H1 (cell line): ENCODE measurements around the gene ZNF619. TPM values are rescaled to one million over a fixed set of nuclear protein-coding genes. Genes with fewer than 3 reads are reported as not detected.

ENCODE experiments used
- CTCF ChIA-PET: fragments of 300-600 bp; sonication (Branson Sonifier 250); formaldehyde crosslinking; loops from one replicate; lab custom pipeline; 2021; ENCODE audit not compliant: partially characterized antibody; lab: Charles Lee
- POLR2A ChIA-PET: fragments of 300-600 bp; sonication (Branson Sonifier 250); formaldehyde crosslinking; loops from one replicate; lab custom pipeline; 2021; ENCODE audit warnings: inconsistent platforms; ENCODE audit not compliant: partially characterized antibody; lab: Charles Lee
- DNase-seq, 2 experiments: peaks; one replicate each; pipeline versions ENCODE4 v3.0.0 to v3.0.0-alpha.2; 2010 to 2022; ENCODE audit warnings: low spot score in 2 of 2, low read depth in 1 of 2, mixed read lengths in 1 of 2
- FAIRE-seq: peaks from 2 replicates; lab custom pipeline; 2011; peaks lifted over from hg19 to GRCh38; lab: Jason Lieb, UNC
- H2AFZ ChIP-seq: 2 replicates; pipeline ENCODE4 v1.8.1; 2012; ENCODE audit warnings: low read length, inconsistent platforms
- H2AK5ac ChIP-seq: 2 replicates; pipeline ENCODE4 v1.6.1; 2013; ENCODE audit warnings: low read depth, low read length
- H2BK120ac ChIP-seq: replicated peaks from 2 replicates; pipeline ENCODE3; 2013; ENCODE audit warnings: low read depth, low read length, inconsistent platforms
- H2BK12ac ChIP-seq: 2 replicates; pipeline ENCODE4 v1.6.1; 2013; ENCODE audit warnings: low read depth, low read length
- H2BK15ac ChIP-seq: 2 replicates; pipeline ENCODE4 v1.6.1; 2013; ENCODE audit warnings: low read length
- H2BK20ac ChIP-seq: 2 replicates; pipeline ENCODE4 v1.6.1; 2013; ENCODE audit warnings: low read length
- H2BK5ac ChIP-seq: 2 replicates; pipeline ENCODE4 v1.6.1; 2013; ENCODE audit warnings: low read depth, low read length
- H3K14ac ChIP-seq: 2 replicates; pipeline ENCODE4 v1.6.1; 2013; ENCODE audit warnings: inconsistent platforms; ENCODE audit not compliant: insufficient read length
- H3K18ac ChIP-seq: 2 replicates; pipeline ENCODE4 v1.6.1; 2013; ENCODE audit warnings: low read length; ENCODE audit errors: extremely low read depth
- H3K23ac ChIP-seq: 2 replicates; pipeline ENCODE4 v1.6.1; 2013; ENCODE audit warnings: inconsistent platforms; ENCODE audit not compliant: insufficient read length
- H3K23me2 ChIP-seq: 2 replicates; pipeline ENCODE4 v1.6.1; 2013; ENCODE audit warnings: low read depth, low read length
- H3K27ac ChIP-seq: 2 replicates; pipeline ENCODE4 v1.6.1; 2011; ENCODE audit warnings: low read depth, low read length, inconsistent platforms
- H3K27me3 ChIP-seq, 4 experiments: replicated peaks in 1 of 4; 1 replicate in 1 of 4; 2 replicates in 3 of 4; pipeline versions ENCODE4 v1.6.1 to v1.8.1; 2011 to 2013; ENCODE audit warnings: low read length in 3 of 4, mild to moderate bottlenecking in 3 of 4, inconsistent platforms in 2 of 4, mixed read lengths in 2 of 4, moderate library complexity in 1 of 4; ENCODE audit not compliant: control insufficient read depth in 3 of 4, insufficient read depth in 3 of 4; ENCODE audit errors: extremely low read depth in 1 of 4
- H3K36me3 ChIP-seq, 4 experiments: 2 replicates each; pipeline versions ENCODE4 v1.6.1 to v1.8.1; 2011 to 2013; ENCODE audit warnings: mild to moderate bottlenecking in 4 of 4, low read length in 3 of 4, moderate library complexity in 2 of 4, control low read depth in 1 of 4, inconsistent platforms in 1 of 4; ENCODE audit not compliant: insufficient read depth in 4 of 4, control insufficient read depth in 2 of 4
- H3K4ac ChIP-seq: replicated peaks from 2 replicates; pipeline ENCODE3; 2013; ENCODE audit warnings: low read length, low read depth, mixed read lengths, inconsistent platforms; ENCODE audit not compliant: insufficient read length
- H3K4me1 ChIP-seq, 4 experiments: replicated peaks in 1 of 4; 1 replicate in 1 of 4; 2 replicates in 3 of 4; pipeline versions ENCODE4 v1.6.1 to v1.8.1; 2011 to 2013; ENCODE audit warnings: low read length in 3 of 4, inconsistent platforms in 2 of 4, mixed read lengths in 1 of 4; ENCODE audit not compliant: insufficient read depth in 4 of 4, control insufficient read depth in 3 of 4
- H3K4me2 ChIP-seq, 2 experiments: 2 replicates each; pipeline versions ENCODE4 v1.6.1 to v1.8.1; 2011 to 2013; ENCODE audit warnings: low read depth in 2 of 2, low read length in 2 of 2, control low read depth in 1 of 2, inconsistent platforms in 1 of 2, mild to moderate bottlenecking in 1 of 2; ENCODE audit not compliant: insufficient read depth in 1 of 2
- H3K4me3 ChIP-seq, 4 experiments: fragments of 200-600, 300-600 bp in 1 of 4; sonication (generic), shearing (Covaris generic), sonication (Bioruptor Twin) in 1 of 4; 2 replicates each; pipeline versions ENCODE4 v1.5.1 to v1.8.1; 2011 to 2016; ENCODE audit warnings: low read length in 4 of 4, low read depth in 3 of 4, control low read depth in 2 of 4, inconsistent platforms in 2 of 4, mild to moderate bottlenecking in 2 of 4, mixed read lengths in 1 of 4, moderate library complexity in 1 of 4; ENCODE audit not compliant: insufficient read depth in 2 of 4; ENCODE audit errors: extremely low read depth in 1 of 4
- H3K56ac ChIP-seq: replicated peaks from 2 replicates; pipeline ENCODE3; 2013; ENCODE audit warnings: low read depth, mild to moderate bottlenecking, mixed read lengths, low read length, inconsistent platforms; ENCODE audit not compliant: insufficient read length
- H3K79me1 ChIP-seq: 2 replicates; pipeline ENCODE4 v1.6.1; 2013; ENCODE audit warnings: low read depth, low read length, control low read depth
- H3K79me2 ChIP-seq, 2 experiments: 2 replicates each; pipeline versions ENCODE4 v1.6.1 to v1.8.1; 2012 to 2013; ENCODE audit warnings: low read length in 2 of 2, mild to moderate bottlenecking in 2 of 2, inconsistent platforms in 1 of 2; ENCODE audit not compliant: insufficient read depth in 2 of 2, control insufficient read depth in 1 of 2
- H3K9ac ChIP-seq, 4 experiments: replicated peaks in 1 of 4; 1 replicate in 1 of 4; 2 replicates in 3 of 4; pipeline versions ENCODE4 v1.6.1 to v1.8.1; 2011 to 2013; ENCODE audit warnings: low read depth in 3 of 4, low read length in 3 of 4, control low read depth in 2 of 4, mild to moderate bottlenecking in 2 of 4, moderate library complexity in 2 of 4, inconsistent platforms in 1 of 4; ENCODE audit errors: extremely low read depth in 1 of 4
- H3K9me3 ChIP-seq, 2 experiments: 2 replicates each; pipeline versions ENCODE4 v1.6.1 to v1.8.1; 2012 to 2013; ENCODE audit warnings: mild to moderate bottlenecking in 2 of 2, moderate library complexity in 2 of 2, control low read depth in 1 of 2, inconsistent platforms in 1 of 2, low read depth in 1 of 2, low read length in 1 of 2, mixed read lengths in 1 of 2; ENCODE audit not compliant: insufficient read depth in 2 of 2
- H4K20me1 ChIP-seq, 2 experiments: replicated peaks in 1 of 2; 2 replicates each; pipeline versions ENCODE3 to v1.8.1; 2011 to 2013; ENCODE audit warnings: inconsistent platforms in 2 of 2, low read length in 2 of 2, mild to moderate bottlenecking in 1 of 2; ENCODE audit not compliant: insufficient read depth in 2 of 2, control insufficient read depth in 1 of 2
- H4K5ac ChIP-seq: 2 replicates; pipeline ENCODE4 v1.6.1; 2013; ENCODE audit warnings: low read length, low read depth, mixed read lengths, inconsistent platforms; ENCODE audit not compliant: insufficient read length
- H4K8ac ChIP-seq: 2 replicates; pipeline ENCODE4 v1.8.0; 2013; ENCODE audit warnings: mild to moderate bottlenecking, moderate library complexity, low read length, inconsistent platforms; ENCODE audit not compliant: insufficient read depth; ENCODE audit errors: extremely low read depth
- H4K91ac ChIP-seq: replicated peaks from 2 replicates; pipeline ENCODE3; 2013; ENCODE audit warnings: low read length, mixed read lengths, inconsistent platforms; ENCODE audit not compliant: insufficient read length
- BACH1 ChIP-seq: IDR thresholded peaks from 2 replicates; pipeline ENCODE4 v1.6.1; 2012; ENCODE audit warnings: low read length, improper control_type of control experiment
- CEBPB ChIP-seq: IDR thresholded peaks from 2 replicates; pipeline ENCODE4 v1.6.1; 2012; ENCODE audit warnings: low read depth, low read length
- E2F6 ChIP-seq: IDR thresholded peaks from 2 replicates; pipeline ENCODE4 v1.6.1; 2012; ENCODE audit warnings: inconsistent platforms
- EP300 ChIP-seq, 2 experiments: IDR thresholded peaks; 1 replicate in 1 of 2; 2 replicates in 1 of 2; pipeline ENCODE4 v1.6.1; 2011 to 2012; ENCODE audit warnings: low read depth in 2 of 2, low read length in 2 of 2, mild to moderate bottlenecking in 2 of 2, borderline replicate concordance in 1 of 2, inconsistent platforms in 1 of 2, moderate library complexity in 1 of 2
- EZH2 ChIP-seq: fragments of 200-600 bp; sonication (generic); IDR thresholded peaks from 2 replicates; pipeline ENCODE4 v1.7.1; 2012; ENCODE audit warnings: low read depth, mild to moderate bottlenecking, moderate library complexity, low read length, inconsistent platforms; ENCODE audit not compliant: severe bottlenecking
- GTF2F1 ChIP-seq: IDR thresholded peaks from 2 replicates; pipeline ENCODE4 v1.6.1; 2012; ENCODE audit warnings: low read depth, low read length, improper control_type of control experiment, borderline replicate concordance
- KDM1A ChIP-seq: fragments of 200-600, 300-600 bp; sonication (generic); IDR thresholded peaks from 2 replicates; pipeline ENCODE4 v1.7.1; 2016; ENCODE audit warnings: mild to moderate bottlenecking, low read length, borderline replicate concordance
- KDM5A ChIP-seq: fragments of 200-600 bp; IDR thresholded peaks from 2 replicates; pipeline ENCODE4 v1.7.1; 2012; ENCODE audit warnings: mild to moderate bottlenecking, low read length, inconsistent platforms, mixed read lengths
- MAX ChIP-seq: IDR thresholded peaks from 2 replicates; pipeline ENCODE4 v1.6.1; 2012; ENCODE audit warnings: inconsistent platforms
- SP2 ChIP-seq: IDR thresholded peaks from 2 replicates; pipeline ENCODE4 v1.6.1; 2012; ENCODE audit warnings: mild to moderate bottlenecking, low read length, inconsistent platforms
- SP4 ChIP-seq: IDR thresholded peaks from 2 replicates; pipeline ENCODE4 v1.6.1; 2012; ENCODE audit warnings: low read length, inconsistent platforms
- TCF12 ChIP-seq: IDR thresholded peaks from 2 replicates; pipeline ENCODE4 v1.6.1; 2011; ENCODE audit warnings: low read depth, mild to moderate bottlenecking, low read length
- USF2 ChIP-seq: IDR thresholded peaks from 2 replicates; pipeline ENCODE4 v1.6.1; 2011; ENCODE audit warnings: low read length, improper control_type of control experiment
- WGBS, 2 experiments: shearing (Covaris generic) in 1 of 2; methylation state at CpG; one replicate each; pipeline versions ENCODE4 v1.1.6 to v1.1.7; 2013 to 2015; ENCODE audit warnings: low lambda C conversion rate in 2 of 2, mixed read lengths in 2 of 2, inconsistent platforms in 1 of 2, low coverage in 1 of 2, missing lambda C conversion rate in 1 of 2; ENCODE audit not compliant: insufficient replicate concordance in 2 of 2, insufficient coverage in 1 of 2, insufficient read length in 1 of 2; ENCODE audit errors: extremely low coverage in 1 of 2, missing lambda C conversion rate in 1 of 2; 5-methylcytosine and 5-hydroxymethylcytosine counted together
- polyA plus RNA-seq, 7 experiments: library from polyadenylated mRNA; depleted of rRNA in 3 of 7; stranded (reverse) in 5 of 7; unstranded in 2 of 7; fragments of >200 nt in 5 of 7; fragments of 200-250 nt in 2 of 7; gene quantifications; 1 replicate in 5 of 7; 2 replicates in 1 of 7; 4 replicates in 1 of 7; pipeline versions ENCODE4 v1.2.1 to v1.2.3, GENCODE V29; 2011 to 2013; ENCODE audit warnings: missing spikeins in 2 of 7, mixed read lengths in 2 of 7
- total RNA-seq: library from RNA; stranded (reverse); fragmentation: NEBNext Ultra II Directional; extraction: Animal tissue kit (Norgen Biotek cat#: 25700); gene quantifications from 2 replicates; pipeline ENCODE4 v1.2.1, GENCODE V29; 2021

The ZNF619 gene
- total and polyA plus RNA-seq, 2 of the 8 experiments (the other 6 are each of a cell fraction or from before 2014, with no cell fraction given) = 2.3 to 8.2 TPM

GRCh38 chr3:40528426-40528825 lies 51.5 kb downstream of the ZNF619 start:
- 86% methylated on average over 3 of the region's 3 CpGs; no CpG with 5 or more reads in 1 of the 2 experiments for WGBS, 2 experiments
- CTCF ChIA-PET = no interaction called here
- H3K23ac ChIP-seq = no peak overlapping the region
- H2AFZ ChIP-seq = no peak overlapping the region
- POLR2A ChIA-PET = no interaction called here
- no peak overlapping the region for H4K5ac ChIP-seq
- H2BK12ac ChIP-seq = no peak overlapping the region
- H4K8ac ChIP-seq = no peak overlapping the region
- H2AK5ac ChIP-seq = no peak overlapping the region
- no peak overlapping the region for H3K4me2 ChIP-seq
- no peak overlapping the region for H3K9ac ChIP-seq
- H3K79me2 ChIP-seq = peaks cover 0 to 20% of the 10 kb centered on the region in 2 experiments; a peak in 2 of 4 replicates
- H3K27me3 ChIP-seq = no peaks in the 10 kb centered on the region
- no peak overlapping the region for H3K14ac ChIP-seq
- H4K91ac ChIP-seq = no peak overlapping the region
- H3K18ac ChIP-seq = no peak overlapping the region
- peaks cover 8% of the 10 kb centered on the region for H3K23me2 ChIP-seq
- no peak for FAIRE-seq
- H2BK15ac ChIP-seq = no peak overlapping the region
- peaks cover 0 to 2% of the 10 kb centered on the region in 2 experiments for H4K20me1 ChIP-seq
- no peak overlapping the region for H3K27ac ChIP-seq
- no peak overlapping the region for H2BK120ac ChIP-seq
- H3K56ac ChIP-seq = no peak overlapping the region
- peaks cover 5 to 11% of the 10 kb centered on the region in 2 experiments; a peak in 2 of 4 replicates for H3K9me3 ChIP-seq
- H2BK5ac ChIP-seq = no peak overlapping the region
- H3K79me1 ChIP-seq = peaks cover 2% of the 10 kb centered on the region; the same call in 1 of the 2 replicates
- H3K4ac ChIP-seq = no peak overlapping the region
- peaks cover 8 to 44% (median 28%) of the 10 kb centered on the region in 4 experiments; a peak in 7 of 8 replicates for H3K36me3 ChIP-seq
- no peak overlapping the region for H3K4me3 ChIP-seq
- H2BK20ac ChIP-seq = no peak overlapping the region
- DNase-seq = no peak
- H3K4me1 ChIP-seq = peaks cover 0 to 4% (median 0%) of the 10 kb centered on the region in 4 experiments; a peak in 2 of 7 replicates
- no peak for TF ChIP-seq CEBPB
- no peak for TF ChIP-seq USF2
- TF ChIP-seq SP4 = no peak
- TF ChIP-seq GTF2F1 = no peak
- no peak for TF ChIP-seq TCF12
- TF ChIP-seq MAX = no peak
- no peak for TF ChIP-seq KDM1A
- no peak for TF ChIP-seq BACH1
- no peak for TF ChIP-seq E2F6
- no peak for TF ChIP-seq SP2
- TF ChIP-seq EP300 (IDR thresholded peaks at IDR 0.05; ENCODE audit: borderline replicate concordance in 1 of 2, low read depth in 2 of 2, low read length in 2 of 2) = no peak
- TF ChIP-seq EZH2 = no peak
- no peak for TF ChIP-seq KDM5A
